ENCODE data around the gene NPPC.
"Not testable (repeated sequence)": the region's sequence is repeated elsewhere in the genome, so short reads cannot be mapped to it uniquely, and the experiment has no call there.

Gene NPPC

DNA sequence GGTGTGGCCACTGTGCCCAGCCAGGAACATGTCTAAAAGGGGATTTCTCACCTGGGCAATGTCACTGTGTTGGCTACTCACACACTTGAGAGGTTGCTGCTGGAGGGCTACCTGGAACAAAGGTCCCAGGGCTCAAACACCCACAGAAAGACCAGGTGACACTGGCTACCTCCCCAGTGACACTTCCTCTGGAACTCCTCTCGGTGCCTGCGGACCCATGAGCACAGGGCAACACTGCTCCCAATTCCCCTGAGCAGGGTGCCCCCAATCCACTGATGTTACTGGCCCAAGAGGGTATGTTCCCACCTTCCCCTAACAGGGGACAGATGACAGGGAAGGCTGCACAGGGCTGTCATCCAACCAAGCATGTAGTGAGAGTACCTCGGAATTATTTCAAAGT is 5.8 kb downstream of the NPPC start:
- DNase-seq (ENCODE audit: low spot score) = no peak

- no peak for DNase-seq (ENCODE audit: low spot score)
Observed at GRCh38 chr2:231919341-231920035, 6.7 kb downstream of the NPPC start.

- DNase-seq (ENCODE audit: low spot score) = no peak
Observed at GRCh38 chr2:231918501-231919330, 7.5 kb downstream of the NPPC start.

- no peak for DNase-seq (ENCODE audit: low spot score)
Observed at GRCh38 chr2:231917280-231918066, 8.7 kb downstream of the NPPC start.

- DNase-seq (ENCODE audit: low spot score) = no peak
Observed at GRCh38 chr2:231914077-231914690, 12.0 kb downstream of the NPPC start.

DNA sequence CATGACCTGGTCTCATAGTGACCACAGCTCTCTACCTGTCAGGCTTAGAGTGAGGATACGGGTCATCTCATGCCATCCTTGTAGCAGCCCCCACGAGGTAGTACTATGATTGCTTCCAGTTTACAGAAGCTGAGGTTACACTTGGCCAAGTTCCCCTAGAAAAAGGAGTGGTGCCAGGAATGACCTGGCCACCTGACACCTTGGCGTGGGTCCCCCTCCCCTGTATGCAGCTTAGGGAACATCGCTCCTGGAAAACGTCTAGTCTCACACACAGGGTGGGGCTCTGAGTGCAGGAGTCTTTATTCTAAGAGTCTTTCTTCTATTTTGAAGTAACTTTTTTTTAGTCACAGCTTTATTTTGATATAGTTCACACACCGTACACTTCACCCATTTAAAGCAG is 14.8 kb downstream of the NPPC start:
- DNase-seq (ENCODE audit: low spot score) = no peak

GRCh38 chr2:231910771-231911170 is 15.4 kb downstream of the NPPC start:
- DNase-seq (ENCODE audit: low spot score) = no peak

GRCh38 chr2:231910161-231910560 is 16.0 kb downstream of the NPPC start:
- not testable (repeated sequence) for DNase-seq (ENCODE audit: low spot score)

GRCh38 chr2:231909631-231910030 is 16.6 kb downstream of the NPPC start:
- no peak for DNase-seq (ENCODE audit: low spot score)

DNA sequence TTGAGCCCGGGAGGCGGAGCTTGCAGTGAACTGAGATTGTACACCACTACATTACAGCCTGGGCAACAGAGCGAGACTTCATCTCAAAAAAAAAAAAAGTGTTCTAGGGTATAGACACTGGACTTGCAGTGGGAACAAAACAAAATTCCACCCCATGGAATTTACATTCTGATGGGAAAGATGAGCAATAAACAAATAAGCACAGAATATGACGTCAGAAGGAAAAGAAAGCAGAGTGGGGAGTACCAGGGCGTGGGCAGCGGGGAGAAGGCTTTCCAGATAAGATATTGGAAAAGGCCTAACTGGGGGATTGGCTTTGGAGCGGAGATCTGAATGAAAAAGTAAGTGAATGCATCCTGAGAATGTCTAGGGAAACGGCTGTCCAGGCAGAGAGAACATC is 17.6 kb downstream of the NPPC start:
- DNase-seq (ENCODE audit: low spot score) = no peak

DNA sequence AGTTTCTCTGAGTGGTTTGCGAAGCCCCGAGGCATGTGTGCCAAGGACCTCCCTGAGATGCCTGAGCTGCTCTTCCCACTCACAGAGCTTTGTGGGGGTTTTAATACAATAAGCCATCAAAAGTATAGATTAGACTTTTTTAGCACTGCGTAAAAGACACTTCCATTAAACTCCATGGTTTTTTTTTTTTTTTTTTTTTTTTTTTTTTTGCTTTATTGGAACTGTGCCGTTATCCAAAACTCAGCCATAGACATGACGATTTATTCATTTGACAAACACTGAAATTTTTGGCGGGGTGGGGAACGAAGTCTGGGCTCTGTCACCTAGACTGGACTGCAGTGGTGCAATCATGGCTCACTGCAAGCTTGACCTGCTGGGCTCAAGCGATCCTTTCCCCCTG is 18.4 kb downstream of the NPPC start:
- no peak for DNase-seq (ENCODE audit: low spot score)

DNA sequence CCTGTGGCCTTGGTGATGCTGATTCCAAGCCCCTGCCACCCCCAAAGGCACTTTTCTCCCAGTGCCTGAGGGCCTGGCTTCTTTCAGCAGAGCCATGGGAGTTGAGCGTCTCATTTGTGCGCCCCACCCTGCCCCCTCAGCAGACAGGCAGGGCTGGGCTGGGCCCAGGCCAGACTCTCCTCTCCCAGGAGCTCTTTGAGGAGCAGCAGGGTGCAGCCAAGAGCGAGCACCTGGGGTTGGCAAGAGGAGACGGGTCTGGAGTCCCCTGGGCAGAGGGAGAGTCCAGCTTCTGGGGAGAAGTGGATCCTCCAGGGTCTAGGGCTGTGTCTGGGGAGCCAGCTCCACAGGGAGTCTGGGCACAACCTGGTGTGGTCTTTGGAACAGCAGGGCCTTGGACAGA is 21.2 kb downstream of the NPPC start:
- no peak for DNase-seq (ENCODE audit: low spot score)

DNA sequence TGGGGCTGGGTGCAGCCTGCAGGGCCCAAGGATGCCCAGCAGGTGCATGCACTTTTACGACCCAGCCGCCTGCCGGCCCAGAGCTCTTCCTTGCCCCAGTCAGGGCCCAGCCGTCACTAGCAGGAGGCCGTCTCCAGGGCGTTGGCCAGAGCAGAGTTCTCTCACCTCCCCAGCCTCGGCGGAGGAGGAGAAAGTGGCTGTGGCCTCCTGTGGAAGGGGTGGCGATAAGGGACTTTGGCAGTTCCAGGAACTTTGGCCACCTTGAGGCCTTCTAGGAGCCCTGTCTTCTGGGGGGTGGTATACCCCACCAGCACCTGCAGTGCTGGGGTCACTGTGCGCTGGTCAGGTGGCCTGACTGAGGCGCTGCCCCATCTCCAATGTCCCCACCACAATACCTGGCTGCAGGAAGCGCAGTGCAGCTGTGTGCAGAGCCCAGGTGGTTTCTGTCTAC is 22.0 kb downstream of the NPPC start:
- DNase-seq (ENCODE audit: low spot score) = no peak

GRCh38 chr2:231902598-231902997 is 23.6 kb downstream of the NPPC start:
- no peak for DNase-seq (ENCODE audit: low spot score)

DNA sequence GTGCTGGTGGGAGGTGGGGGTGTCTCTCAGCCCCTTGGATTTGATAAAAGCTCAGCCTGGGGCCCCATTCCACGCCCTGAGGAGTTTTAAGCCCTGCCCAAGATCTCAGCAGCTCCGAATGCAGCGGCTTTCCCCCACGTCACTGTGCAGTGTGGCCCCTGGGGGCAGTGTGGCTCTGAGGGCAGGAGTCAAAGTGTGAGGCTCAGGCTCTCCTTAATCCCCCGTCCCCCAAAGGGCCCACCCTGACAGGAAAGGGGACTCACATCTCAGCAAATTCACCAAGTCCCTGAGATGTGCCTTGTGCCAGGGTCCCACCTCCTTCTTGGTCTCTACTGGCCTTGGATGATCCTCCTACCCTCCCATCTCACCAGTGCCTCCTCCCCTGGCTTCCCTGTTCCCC is 25.2 kb downstream of the NPPC start:
- no peak for DNase-seq (ENCODE audit: low spot score)

- peak; percentile 20 for DNase-seq (ENCODE audit: low spot score)
Observed at GRCh38 chr2:231900486-231900942, 25.7 kb downstream of the NPPC start.

GRCh38 chr2:231894566-231895380 is 31.4 kb downstream of the NPPC start:
- no peak for DNase-seq (ENCODE audit: low spot score)

DNA sequence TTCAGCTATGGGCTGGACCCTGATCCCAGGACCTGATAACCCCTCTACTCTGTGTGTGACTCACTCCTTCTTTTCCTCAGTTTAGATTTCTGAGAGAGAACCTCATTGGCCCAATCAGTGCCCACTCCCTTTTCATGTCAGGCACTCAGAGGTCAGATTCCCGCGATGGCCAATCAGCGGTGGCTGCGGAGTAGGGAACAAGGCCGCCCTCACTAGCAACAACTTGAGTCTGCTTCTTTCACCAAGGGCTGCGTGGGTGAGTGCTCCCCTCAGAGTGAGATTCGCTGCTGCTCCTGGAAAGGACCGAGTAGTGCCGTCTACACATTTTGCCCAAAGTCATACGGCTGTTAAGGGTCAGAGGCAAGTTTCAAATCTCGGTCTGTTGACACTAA is 34.7 kb downstream of the NPPC start:
- no peak for DNase-seq (ENCODE audit: low spot score)

DNA sequence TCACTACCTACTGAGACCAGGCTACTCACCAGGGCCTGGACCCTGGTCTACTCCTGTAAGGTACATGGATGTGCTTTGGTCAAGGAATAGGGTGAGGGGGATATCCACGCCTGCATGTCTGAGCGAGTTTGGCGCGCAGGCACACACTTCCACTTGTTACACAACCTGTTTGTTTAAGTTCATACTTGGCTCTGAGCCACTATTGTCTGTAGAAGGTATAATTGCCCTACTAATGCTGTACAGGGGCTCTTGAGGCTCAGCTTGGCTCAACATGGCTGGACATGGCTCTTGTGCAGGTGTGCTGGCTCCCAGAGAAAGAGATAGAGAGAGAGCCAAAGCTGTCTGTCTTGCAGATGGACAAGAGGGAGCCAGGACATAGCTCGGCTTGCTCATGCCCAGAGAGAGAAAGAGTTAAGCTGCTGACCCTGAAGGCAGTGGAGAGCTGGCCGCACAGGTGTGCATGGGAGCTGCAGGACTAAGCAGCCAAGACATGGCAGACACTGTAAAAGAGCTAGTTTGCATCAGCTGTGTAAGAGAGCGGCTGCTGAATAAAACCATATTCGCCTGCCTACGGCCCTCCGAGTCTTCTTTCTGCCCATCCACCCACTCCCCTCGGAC is 35.2 kb downstream of the NPPC start:
- DNase-seq (ENCODE audit: low spot score) = no peak

- no peak for DNase-seq (ENCODE audit: low spot score)
Observed at GRCh38 chr2:231887756-231888155, 38.4 kb downstream of the NPPC start.

Measured in CD4-positive, alpha-beta T cell treated with Interleukin-2 at 100 ng/mL for 4 hours (primary cell).